WTC11 (cell line): ENCODE data around the gene VWA5A. TPM values are rescaled to one million over a fixed set of nuclear protein-coding genes. Genes with fewer than 3 reads are reported as not detected.

ENCODE experiments used
- ATAC-seq: fragments of 200-7000 bp; cut with Tn5 transposase; 2 replicates; pipeline ENCODE4 v1.10.0; 2021; ENCODE audit warnings: mild to moderate bottlenecking, moderate library complexity
- CTCF ChIA-PET: fragments of 300-600 bp; sonication (Branson Sonifier 250); formaldehyde crosslinking; loops from one replicate; lab custom pipeline; 2021; ENCODE audit warnings: antibody characterized with exemption; lab: Charles Lee
- POLR2A ChIA-PET: fragments of 350-600 bp; sonication (Branson Sonifier 250); formaldehyde crosslinking; loops from one replicate; lab custom pipeline; 2021; ENCODE audit warnings: antibody characterized with exemption; lab: Charles Lee
- DNase-seq: peaks from one replicate; pipeline ENCODE4 v3.0.0; 2021; ENCODE audit warnings: low spot score
- H3K27ac Mint-ChIP-seq: 2 replicates; pipeline ENCODE4 v1.8.0; 2021; ENCODE audit warnings: mixed read lengths
- H3K27me3 Mint-ChIP-seq: 2 replicates; pipeline ENCODE4 v1.8.0; 2021; ENCODE audit warnings: low read depth, mild to moderate bottlenecking, moderate library complexity, mixed read lengths
- H3K36me3 Mint-ChIP-seq: 2 replicates; pipeline ENCODE4 v1.8.0; 2021; ENCODE audit warnings: mixed read lengths
- H3K4me1 Mint-ChIP-seq: 2 replicates; pipeline ENCODE4 v1.8.0; 2022; ENCODE audit warnings: mixed read lengths
- H3K4me3 Mint-ChIP-seq: 2 replicates; pipeline ENCODE4 v1.8.0; 2021; ENCODE audit warnings: mild to moderate bottlenecking, moderate library complexity, mixed read lengths
- H3K9me3 Mint-ChIP-seq: 2 replicates; pipeline ENCODE4 v1.8.0; 2021; ENCODE audit warnings: mixed read lengths
- AFF4 ChIP-seq: sonication (generic); formaldehyde crosslinking; IDR thresholded peaks from 2 replicates; pipeline ENCODE4 v1.8.1; 2023; ENCODE audit warnings: mild to moderate bottlenecking, missing genetic modification reagents, borderline replicate concordance
- CDX4 ChIP-seq: fragments of 250-450 bp; sonication (Bioruptor Pico); IDR thresholded peaks from 2 replicates; pipeline ENCODE4 v1.9.0; 2021; ENCODE audit warnings: moderate library complexity, mild to moderate bottlenecking, inconsistent platforms, borderline replicate concordance
- FOXJ3 ChIP-seq: sonication (generic); formaldehyde crosslinking; IDR thresholded peaks from 2 replicates; pipeline ENCODE4 v1.9.0; 2021; ENCODE audit warnings: missing genetic modification reagents, mild to moderate bottlenecking, borderline replicate concordance
- FOXK1 ChIP-seq: sonication (generic); formaldehyde crosslinking; IDR thresholded peaks from 2 replicates; pipeline ENCODE4 v1.8.0; 2022; ENCODE audit warnings: mild to moderate bottlenecking, moderate library complexity, missing genetic modification reagents
- GRHL2 ChIP-seq: fragments of 250-450 bp; sonication (Bioruptor Pico); IDR thresholded peaks from 2 replicates; pipeline ENCODE4 v1.8.0; 2022; ENCODE audit warnings: mild to moderate bottlenecking, moderate library complexity; ENCODE audit not compliant: insufficient replicate concordance, severe bottlenecking
- JUN ChIP-seq: sonication (generic); formaldehyde crosslinking; IDR thresholded peaks from 2 replicates; pipeline ENCODE4 v1.8.0; 2023; ENCODE audit warnings: mild to moderate bottlenecking, missing genetic modification reagents
- KAT7 ChIP-seq: sonication (generic); formaldehyde crosslinking; IDR thresholded peaks from 2 replicates; pipeline ENCODE4 v1.8.1; 2023; ENCODE audit warnings: missing genetic modification reagents, mild to moderate bottlenecking, borderline replicate concordance
- NR1H2 ChIP-seq: sonication (generic); formaldehyde crosslinking; IDR thresholded peaks from 2 replicates; pipeline ENCODE4 v1.9.0; 2021; ENCODE audit warnings: mild to moderate bottlenecking, moderate library complexity, missing genetic modification reagents
- SOX15 ChIP-seq: fragments of 250-450 bp; sonication (Bioruptor Pico); IDR thresholded peaks from 2 replicates; pipeline ENCODE4 v1.9.0; 2021; ENCODE audit warnings: mild to moderate bottlenecking
- STAT6 ChIP-seq: sonication (generic); formaldehyde crosslinking; conservative IDR thresholded peaks from 2 replicates; pipeline ENCODE4 v1.8.1; 2023; ENCODE audit warnings: mild to moderate bottlenecking, low read depth, missing genetic modification reagents, moderate library complexity
- ZNF121 ChIP-seq: sonication (generic); formaldehyde crosslinking; IDR thresholded peaks from 2 replicates; pipeline ENCODE4 v1.8.0; 2023; ENCODE audit warnings: missing genetic modification reagents
- ZNF219 ChIP-seq: sonication (generic); formaldehyde crosslinking; IDR thresholded peaks from 2 replicates; pipeline ENCODE4 v1.8.0; 2023; ENCODE audit warnings: missing genetic modification reagents, mild to moderate bottlenecking, borderline replicate concordance
- ZNF232 ChIP-seq: sonication (generic); formaldehyde crosslinking; IDR thresholded peaks from 2 replicates; pipeline ENCODE4 v1.8.0; 2022; ENCODE audit warnings: mild to moderate bottlenecking, missing genetic modification reagents
- ZNF317 ChIP-seq: sonication (generic); formaldehyde crosslinking; IDR thresholded peaks from 2 replicates; pipeline ENCODE4 v1.8.1; 2023; ENCODE audit warnings: low read depth, mild to moderate bottlenecking, moderate library complexity, missing genetic modification reagents, borderline replicate concordance
- ZNF423 ChIP-seq: fragments of 250-450 bp; sonication (Bioruptor Pico); IDR thresholded peaks from 2 replicates; pipeline ENCODE4 v2.1.2; 2022; ENCODE audit warnings: mild to moderate bottlenecking, moderate library complexity
- total RNA-seq: library from RNA; stranded (reverse); gene quantifications from 3 replicates; pipeline ENCODE4 v1.2.3, GENCODE V29; 2021
- TF ChIP-seq, protein P1 (sequence below): fragments of 250-450 bp; sonication (Bioruptor Pico); conservative IDR thresholded peaks from 2 replicates; pipeline ENCODE4 v1.9.0; 2021; ENCODE audit warnings: mild to moderate bottlenecking
- TF ChIP-seq, protein P2 (sequence below): sonication (generic); formaldehyde crosslinking; IDR thresholded peaks from 2 replicates; pipeline ENCODE4 v1.8.0; 2023; ENCODE audit warnings: missing genetic modification reagents, mild to moderate bottlenecking, borderline replicate concordance

Gene VWA5A
- total RNA-seq, 1 experiment from 2014 or later = 19.5 TPM

- H3K27me3 Mint-ChIP-seq = peaks cover 24% of the 10 kb centered on the region
- ATAC-seq = no peak
- H3K36me3 Mint-ChIP-seq = no peaks in the 10 kb centered on the region
- H3K27ac Mint-ChIP-seq = no peak overlapping the region
- peaks cover 5% of the 10 kb centered on the region for H3K9me3 Mint-ChIP-seq
- no peak for DNase-seq
- TF ChIP-seq ZNF121 (CRISPR knock-in tag) = no peak
- no peak for TF ChIP-seq FOXJ3
- no peak for TF ChIP-seq ZNF317 (CRISPR knock-in tag)
- no peak for TF ChIP-seq ZNF219 (CRISPR knock-in tag)
- no peak for TF ChIP-seq GRHL2 (CRISPR knock-in tag)
- no peak for TF ChIP-seq NR1H2
- TF ChIP-seq FOXK1 (CRISPR knock-in tag) = no peak
- no peak for TF ChIP-seq JUN (CRISPR knock-in tag)
- no peak for TF ChIP-seq KAT7 (CRISPR knock-in tag)
- TF ChIP-seq AFF4 (CRISPR knock-in tag) = no peak
- no peak for TF ChIP-seq SOX15
- peaks cover 9% of the 10 kb centered on the region for H3K4me1 Mint-ChIP-seq
- CTCF ChIA-PET = interaction anchor here (1.1 kb wide), 1 partner anchor 108 kb away, joined by 3 read pairs; no protein-coding TSS in a partner anchor
- H3K4me3 Mint-ChIP-seq = no peak overlapping the region
- POLR2A ChIA-PET = no interaction called here
Observed at GRCh38 chr11:124176925-124177715, 61.9 kb downstream of the VWA5A start.

DNA sequence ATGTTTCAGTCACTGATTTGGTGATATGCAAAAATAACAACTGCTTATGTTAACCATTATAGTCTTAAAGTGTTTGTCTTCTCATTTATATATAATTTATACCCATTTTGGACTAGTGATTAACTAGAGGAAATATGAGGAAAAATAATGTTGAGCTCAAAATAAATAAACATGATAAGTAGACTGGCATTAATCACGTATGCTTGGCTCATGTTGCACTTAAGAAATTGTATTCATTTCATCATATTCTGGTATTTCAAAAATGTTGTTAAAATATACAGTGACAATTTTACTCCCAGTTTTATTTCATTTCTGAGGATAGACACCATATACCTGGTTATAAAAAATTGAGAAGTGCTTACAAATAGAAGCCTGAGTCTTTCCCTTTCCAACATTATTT, 64.1 kb downstream of the VWA5A start:
- peaks cover 19% of the 10 kb centered on the region for H3K27me3 Mint-ChIP-seq
- no peak for ATAC-seq
- TF ChIP-seq CDX4 (CRISPR knock-in tag) (no peak), FOXK1 (CRISPR knock-in tag) (no peak)
- TF ChIP-seq, protein P1, sequence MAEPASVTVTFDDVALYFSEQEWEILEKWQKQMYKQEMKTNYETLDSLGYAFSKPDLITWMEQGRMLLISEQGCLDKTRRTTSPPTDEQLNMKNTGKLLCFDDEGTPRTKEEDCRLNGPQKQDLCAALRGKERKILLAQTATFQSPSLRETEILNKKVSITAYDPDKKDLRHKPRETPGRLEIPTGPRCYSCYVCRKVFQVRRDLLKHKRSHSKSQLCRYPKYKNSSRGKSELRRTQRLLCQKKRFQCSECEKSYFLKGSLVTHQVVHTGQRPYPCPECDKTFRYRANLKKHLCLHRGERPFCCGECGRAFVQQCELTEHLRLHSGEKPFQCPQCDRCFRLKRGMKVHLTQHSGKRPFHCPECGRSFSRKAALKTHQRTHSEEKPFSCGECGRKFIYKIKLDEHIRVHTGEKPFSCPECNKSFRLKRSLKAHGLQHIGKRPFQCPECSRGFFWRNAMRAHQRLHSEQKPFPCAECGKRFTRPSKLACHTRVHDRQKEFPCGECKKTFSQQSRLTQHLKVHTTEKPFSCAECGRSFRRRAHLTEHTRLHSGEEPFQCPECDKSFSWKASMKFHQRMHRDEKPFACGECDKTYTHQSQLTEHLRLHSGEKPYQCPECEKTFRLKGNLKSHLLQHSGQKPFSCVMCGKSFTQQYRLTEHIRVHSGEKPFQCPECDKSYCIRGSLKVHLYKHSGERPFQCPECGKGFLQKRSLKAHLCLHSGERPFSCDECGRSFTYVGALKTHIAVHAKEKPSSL (CRISPR knock-in tag) = no peak
- TF ChIP-seq, all 79 proteins: peak for 0
- Mint-ChIP-seq H3K36me3 (no peaks in the 10 kb centered on the region), H3K9me3 (peaks cover 5% of the 10 kb centered on the region), H3K27ac (no peak overlapping the region), H3K4me1 (peaks cover 3% of the 10 kb centered on the region), H3K4me3 (no peak overlapping the region)
- CTCF ChIA-PET = no interaction called here
- POLR2A ChIA-PET = no interaction called here
- no peak for DNase-seq

DNA sequence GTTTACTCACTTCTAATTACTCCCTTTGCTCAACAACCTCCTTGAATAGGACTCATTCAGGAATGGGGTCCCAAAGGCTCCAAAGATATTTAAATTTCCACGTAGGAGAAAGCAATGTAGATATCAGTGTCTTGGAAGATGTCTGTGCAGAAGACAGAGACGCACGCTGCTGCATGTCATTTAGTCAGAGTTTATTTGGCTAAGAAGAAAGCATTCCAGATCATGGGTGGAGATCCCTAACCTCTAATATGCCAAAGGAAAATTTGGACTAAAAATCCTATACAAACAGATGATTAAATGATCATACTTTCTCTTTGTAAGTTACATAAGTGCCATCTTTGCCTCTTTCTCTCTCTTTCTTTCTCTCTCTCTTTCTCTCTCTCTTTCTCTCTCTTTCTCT, 67.8 kb downstream of the VWA5A start, which contains the start of gene OR10D3:
OR10D3 (plus strand) TSS at position 278 of the 400 bp plus-strand sequence. CDS start 1,925 bp downstream, outside the sequence.
- H3K4me3 Mint-ChIP-seq = no peak within 1 kb of the TSS
- ChIA-PET CTCF (no interaction called here), POLR2A (no interaction called here)
- H3K4me1 Mint-ChIP-seq = no peaks in the 10 kb centered on the region
- ATAC-seq (no peak), DNase-seq (no peak)
- H3K27me3 Mint-ChIP-seq = peaks cover 24% of the 10 kb centered on the region
- peaks cover 5% of the 10 kb centered on the region for H3K9me3 Mint-ChIP-seq
- no peaks in the 10 kb centered on the region for H3K36me3 Mint-ChIP-seq
- H3K27ac Mint-ChIP-seq = no peak within 1 kb of the TSS
- TF ChIP-seq ZNF423 (CRISPR knock-in tag) (no peak), ZNF232 (CRISPR knock-in tag) (no peak), STAT6 (CRISPR knock-in tag) (no peak), ZNF121 (CRISPR knock-in tag) (no peak)
- TF ChIP-seq, protein P2, sequence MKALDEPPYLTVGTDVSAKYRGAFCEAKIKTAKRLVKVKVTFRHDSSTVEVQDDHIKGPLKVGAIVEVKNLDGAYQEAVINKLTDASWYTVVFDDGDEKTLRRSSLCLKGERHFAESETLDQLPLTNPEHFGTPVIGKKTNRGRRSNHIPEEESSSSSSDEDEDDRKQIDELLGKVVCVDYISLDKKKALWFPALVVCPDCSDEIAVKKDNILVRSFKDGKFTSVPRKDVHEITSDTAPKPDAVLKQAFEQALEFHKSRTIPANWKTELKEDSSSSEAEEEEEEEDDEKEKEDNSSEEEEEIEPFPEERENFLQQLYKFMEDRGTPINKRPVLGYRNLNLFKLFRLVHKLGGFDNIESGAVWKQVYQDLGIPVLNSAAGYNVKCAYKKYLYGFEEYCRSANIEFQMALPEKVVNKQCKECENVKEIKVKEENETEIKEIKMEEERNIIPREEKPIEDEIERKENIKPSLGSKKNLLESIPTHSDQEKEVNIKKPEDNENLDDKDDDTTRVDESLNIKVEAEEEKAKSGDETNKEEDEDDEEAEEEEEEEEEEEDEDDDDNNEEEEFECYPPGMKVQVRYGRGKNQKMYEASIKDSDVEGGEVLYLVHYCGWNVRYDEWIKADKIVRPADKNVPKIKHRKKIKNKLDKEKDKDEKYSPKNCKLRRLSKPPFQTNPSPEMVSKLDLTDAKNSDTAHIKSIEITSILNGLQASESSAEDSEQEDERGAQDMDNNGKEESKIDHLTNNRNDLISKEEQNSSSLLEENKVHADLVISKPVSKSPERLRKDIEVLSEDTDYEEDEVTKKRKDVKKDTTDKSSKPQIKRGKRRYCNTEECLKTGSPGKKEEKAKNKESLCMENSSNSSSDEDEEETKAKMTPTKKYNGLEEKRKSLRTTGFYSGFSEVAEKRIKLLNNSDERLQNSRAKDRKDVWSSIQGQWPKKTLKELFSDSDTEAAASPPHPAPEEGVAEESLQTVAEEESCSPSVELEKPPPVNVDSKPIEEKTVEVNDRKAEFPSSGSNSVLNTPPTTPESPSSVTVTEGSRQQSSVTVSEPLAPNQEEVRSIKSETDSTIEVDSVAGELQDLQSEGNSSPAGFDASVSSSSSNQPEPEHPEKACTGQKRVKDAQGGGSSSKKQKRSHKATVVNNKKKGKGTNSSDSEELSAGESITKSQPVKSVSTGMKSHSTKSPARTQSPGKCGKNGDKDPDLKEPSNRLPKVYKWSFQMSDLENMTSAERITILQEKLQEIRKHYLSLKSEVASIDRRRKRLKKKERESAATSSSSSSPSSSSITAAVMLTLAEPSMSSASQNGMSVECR (CRISPR knock-in tag) = no peak
